Adipocyte (in vitro differentiated cells): ENCODE results near the gene ASPDH.

ENCODE experiments used
- DNase-seq: peaks from one replicate; pipeline ENCODE4 v3.0.0-alpha.2; 2015; ENCODE audit warnings: low read depth
- H3K27me3 ChIP-seq: replicated peaks from 2 replicates; pipeline ENCODE4 v1.7.0; 2013; ENCODE audit warnings: mild to moderate bottlenecking, low read length, moderate library complexity; ENCODE audit not compliant: control insufficient read depth, insufficient read depth
- H3K36me3 ChIP-seq: 2 replicates; pipeline ENCODE4 v1.7.0; 2013; ENCODE audit warnings: low read length, mild to moderate bottlenecking, moderate library complexity; ENCODE audit not compliant: control insufficient read depth, insufficient read depth, severe bottlenecking
- H3K4me1 ChIP-seq: 2 replicates; pipeline ENCODE4 v1.7.0; 2013; ENCODE audit warnings: mild to moderate bottlenecking, low read length, moderate library complexity; ENCODE audit not compliant: control insufficient read depth, insufficient read depth
- H3K4me3 ChIP-seq: 2 replicates; pipeline ENCODE4 v1.7.0; 2013; ENCODE audit warnings: mild to moderate bottlenecking, low read length, moderate library complexity
- H3K9ac ChIP-seq: 2 replicates; pipeline ENCODE4 v1.7.0; 2013; ENCODE audit warnings: mild to moderate bottlenecking, low read length, moderate library complexity
- H3K9me3 ChIP-seq: 2 replicates; pipeline ENCODE4 v1.7.0; 2013; ENCODE audit warnings: mild to moderate bottlenecking, low read length, moderate library complexity; ENCODE audit not compliant: control insufficient read depth

Gene ASPDH

GRCh38 chr19:50513746-50514345 lies at the start of gene ASPDH:
Gene ASPDH, minus strand, starts transcription at chr19:50513913. Its CDS starts 90 bp downstream, at chr19:50513823.
- Histone ChIP-seq H3K4me1 (peaks cover 8% of the 10 kb centered on the region), H3K9ac (no peak within 1 kb of the TSS)
- no peak for DNase-seq

GRCh38 chr19:50562996-50563395 lies 49.3 kb upstream of the ASPDH start:
- H3K4me3 ChIP-seq, result no peak overlapping the region
- H3K4me1 ChIP-seq, result no peaks in the 10 kb centered on the region
- no peak overlapping the region for H3K9ac ChIP-seq
- no peaks in the 10 kb centered on the region for H3K9me3 ChIP-seq
- no peaks in the 10 kb centered on the region for H3K36me3 ChIP-seq
- peaks cover 26% of the 10 kb centered on the region for H3K27me3 ChIP-seq
- no peak for DNase-seq

More at GRCh38 chr19:50513746-50514345, at the start of gene ASPDH:
- no peaks in the 10 kb centered on the region for H3K27me3 ChIP-seq
- H3K9me3 ChIP-seq, result no peaks in the 10 kb centered on the region
- H3K36me3 ChIP-seq, result no peaks in the 10 kb centered on the region
- no peak within 1 kb of the TSS for H3K4me3 ChIP-seq

- H3K4me1 ChIP-seq, result no peaks in the 10 kb centered on the region
- H3K4me3 ChIP-seq, result no peak overlapping the region
- H3K9me3 ChIP-seq, result no peaks in the 10 kb centered on the region
- peaks cover 26% of the 10 kb centered on the region for H3K27me3 ChIP-seq
- no peak for DNase-seq
- no peak overlapping the region for H3K9ac ChIP-seq
- H3K36me3 ChIP-seq, result no peaks in the 10 kb centered on the region
Observed at GRCh38 chr19:50562329-50562728, 48.6 kb upstream of the ASPDH start.

- DNase-seq, result no peak
- H3K36me3 ChIP-seq, result no peaks in the 10 kb centered on the region
- peaks cover 39% of the 10 kb centered on the region for H3K27me3 ChIP-seq
Observed at GRCh38 chr19:50559636-50560035, 45.9 kb upstream of the ASPDH start.

GRCh38 chr19:50558449-50558848 lies 44.7 kb upstream of the ASPDH start:
- Histone ChIP-seq H3K9me3 (no peaks in the 10 kb centered on the region), H3K4me1 (peaks cover 2% of the 10 kb centered on the region), H3K27me3 (peaks cover 43% of the 10 kb centered on the region), H3K36me3 (no peaks in the 10 kb centered on the region), H3K4me3 (no peak overlapping the region), H3K9ac (no peak overlapping the region)
- no peak for DNase-seq

More at GRCh38 chr19:50559636-50560035, 45.9 kb upstream of the ASPDH start:
- Histone ChIP-seq H3K9ac (no peak overlapping the region), H3K9me3 (no peaks in the 10 kb centered on the region), H3K4me3 (no peak overlapping the region), H3K4me1 (peaks cover 2% of the 10 kb centered on the region)

- Histone ChIP-seq H3K4me3 (no peak overlapping the region), H3K4me1 (peaks cover 2% of the 10 kb centered on the region), H3K36me3 (no peaks in the 10 kb centered on the region), H3K27me3 (peaks cover 44% of the 10 kb centered on the region), H3K9me3 (no peaks in the 10 kb centered on the region), H3K9ac (no peak overlapping the region)
- DNase-seq, result no peak
Observed at GRCh38 chr19:50558039-50558438, 44.3 kb upstream of the ASPDH start.

GRCh38 chr19:50557009-50557613 lies 43.4 kb upstream of the ASPDH start:
- peaks cover 2% of the 10 kb centered on the region for H3K4me1 ChIP-seq
- no peak overlapping the region for H3K4me3 ChIP-seq
- H3K27me3 ChIP-seq, result peaks cover 51% of the 10 kb centered on the region
- no peak overlapping the region for H3K9ac ChIP-seq
- no peak for DNase-seq
- H3K9me3 ChIP-seq, result no peaks in the 10 kb centered on the region
- no peaks in the 10 kb centered on the region for H3K36me3 ChIP-seq

GRCh38 chr19:50556282-50557008 lies 42.7 kb upstream of the ASPDH start:
- peaks cover 54% of the 10 kb centered on the region for H3K27me3 ChIP-seq
- no peak overlapping the region for H3K9ac ChIP-seq
- peak overlapping the region; percentile 64 for H3K4me3 ChIP-seq
- no peaks in the 10 kb centered on the region for H3K36me3 ChIP-seq
- H3K4me1 ChIP-seq, result peaks cover 2% of the 10 kb centered on the region
- H3K9me3 ChIP-seq, result no peaks in the 10 kb centered on the region
- DNase-seq, result peak; percentile 90

DNA sequence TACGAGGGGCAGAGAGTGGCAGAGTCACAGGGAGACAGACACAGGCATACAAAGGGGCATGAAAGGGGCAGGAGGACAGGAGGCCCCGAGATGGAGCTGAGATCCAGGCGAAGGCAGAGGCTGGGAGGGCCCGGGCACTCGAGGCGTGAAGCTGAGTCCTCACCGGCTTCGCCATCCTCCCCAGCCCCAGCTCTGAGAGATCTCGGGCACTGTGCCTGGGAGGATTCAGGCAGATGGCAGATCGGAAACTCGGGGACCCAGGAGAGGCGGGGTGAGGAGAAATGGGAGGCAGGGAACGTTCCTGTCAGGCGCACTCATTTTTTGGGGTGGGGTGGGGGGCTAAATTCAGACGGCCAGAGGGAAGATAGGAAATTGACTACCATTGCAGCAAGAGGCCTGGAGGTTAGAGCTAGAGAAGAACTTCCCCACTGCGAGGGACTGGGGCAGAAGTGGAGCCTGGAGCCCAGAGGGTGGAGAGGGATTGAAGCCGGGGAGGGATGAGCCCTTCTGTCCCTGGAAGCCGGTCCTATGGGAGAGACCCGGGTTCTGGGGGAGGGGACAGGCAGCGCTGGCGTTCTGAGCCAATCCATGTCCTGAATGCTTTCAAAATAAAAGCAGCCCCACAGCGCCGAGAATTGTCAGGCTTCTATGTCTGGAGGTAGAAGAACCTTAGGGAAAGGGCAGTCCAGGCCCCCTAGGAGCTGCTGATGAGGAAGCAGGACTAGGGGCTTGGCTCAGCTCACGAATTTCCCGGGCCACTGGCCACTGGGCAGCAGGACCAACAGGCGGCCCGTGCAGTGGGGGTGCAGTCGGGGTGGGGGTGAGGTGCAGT lies 42.0 kb upstream of the ASPDH start:
- DNase-seq, result no peak
- H3K27me3 ChIP-seq, result peaks cover 54% of the 10 kb centered on the region
- no peaks in the 10 kb centered on the region for H3K9me3 ChIP-seq
- no peak overlapping the region for H3K4me3 ChIP-seq
- peaks cover 2% of the 10 kb centered on the region for H3K4me1 ChIP-seq
- no peak overlapping the region for H3K9ac ChIP-seq
- no peaks in the 10 kb centered on the region for H3K36me3 ChIP-seq

DNA sequence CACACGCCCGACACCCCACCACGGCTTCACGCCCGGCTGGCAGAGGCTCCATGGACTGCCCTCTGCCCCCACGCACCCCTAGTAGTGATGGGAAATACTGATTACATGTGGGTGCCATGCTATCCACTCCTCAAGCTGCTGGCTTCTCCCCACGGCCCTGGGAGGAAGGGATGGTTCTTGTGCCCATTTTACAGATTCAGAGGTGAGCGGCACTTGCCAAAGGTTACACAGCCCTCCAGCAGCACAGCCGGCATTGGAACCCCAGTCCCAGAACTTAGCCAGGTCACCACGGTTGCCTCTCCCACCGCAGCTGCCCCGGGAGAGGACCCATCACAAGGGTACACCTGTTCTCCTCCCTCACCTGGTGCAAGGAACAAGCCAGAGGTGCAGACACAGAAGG lies 41.3 kb upstream of the ASPDH start:
- H3K27me3 ChIP-seq, result peaks cover 54% of the 10 kb centered on the region
- no peaks in the 10 kb centered on the region for H3K9me3 ChIP-seq
- DNase-seq, result no peak

DNA sequence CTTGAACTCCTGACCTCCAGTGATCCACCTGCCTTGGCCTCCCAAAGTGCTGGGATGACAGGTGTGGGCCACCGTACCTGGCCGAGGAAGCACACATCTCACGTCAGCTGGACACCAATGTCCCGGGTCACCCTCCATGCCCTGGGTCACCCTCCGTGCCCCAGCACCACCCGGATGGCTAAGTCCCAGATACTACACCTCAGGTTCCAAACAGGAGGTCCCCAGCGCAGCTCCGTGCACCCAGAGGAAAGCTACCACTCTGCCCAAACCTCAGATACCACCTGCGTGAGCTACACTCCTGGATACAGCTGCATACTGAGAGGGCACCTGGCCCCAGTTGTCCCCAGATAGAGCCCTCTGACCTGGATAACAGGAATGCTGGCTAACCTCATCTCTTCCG lies 40.5 kb upstream of the ASPDH start:
- H3K4me1 ChIP-seq, result peaks cover 2% of the 10 kb centered on the region
- H3K27me3 ChIP-seq, result peaks cover 52% of the 10 kb centered on the region
- no peak overlapping the region for H3K9ac ChIP-seq
- DNase-seq, result no peak
- no peak overlapping the region for H3K4me3 ChIP-seq
- H3K36me3 ChIP-seq, result no peaks in the 10 kb centered on the region
- H3K9me3 ChIP-seq, result no peaks in the 10 kb centered on the region

More for the DNA sequence above, 41.3 kb upstream of the ASPDH start:
- H3K36me3 ChIP-seq, result no peaks in the 10 kb centered on the region
- H3K4me3 ChIP-seq, result no peak overlapping the region
- no peak overlapping the region for H3K9ac ChIP-seq
- H3K4me1 ChIP-seq, result peaks cover 2% of the 10 kb centered on the region
